HepG2 (cell line): Measurements from ENCODE around the gene RAB38. TPM values are rescaled to one million over a fixed set of nuclear protein-coding genes. Genes with fewer than 3 reads are reported as not detected.

Source experiments
- ATAC-seq: fragments of 200-7000 bp; cut with Tn5 transposase; 3 replicates; pipeline ENCODE4 v1.9.1; 2020; ENCODE audit warnings: mild to moderate bottlenecking, moderate library complexity
- BruUV-seq: library from RNA; stranded (reverse); fragments of 400-500 nt; replicated peaks from 2 replicates; lab custom pipeline; 2021; lab: Mats Ljungman, UMichigan
- CTCF ChIA-PET: fragments of 300-600 bp; formaldehyde crosslinking; extraction: SDS; loops from one replicate; lab custom pipeline; 2021; ENCODE audit warnings: low total read pairs, inconsistent platforms, low intra/inter-chr PET ratio; lab: Yijun Ruan, JAX
- POLR2A ChIA-PET: fragments of 350-600 bp; sonication (Branson Sonifier 250); formaldehyde crosslinking; loops from one replicate; lab custom pipeline; 2020; ENCODE audit warnings: antibody characterized with exemption, inconsistent platforms; lab: Yijun Ruan, JAX
- DNase-seq: peaks from one replicate; pipeline ENCODE4 v3.0.0-alpha.2; 2015; ENCODE audit warnings: low spot score
- FAIRE-seq: peaks from 3 replicates; lab custom pipeline; 2011; peaks lifted over from hg19 to GRCh38; lab: Jason Lieb, UNC
- H2AFZ ChIP-seq: one replicate; pipeline ENCODE4 v1.6.1; 2011; ENCODE audit warnings: low read length, inconsistent platforms
- H3K27ac ChIP-seq: fragments of 300-600 bp; 3 replicates; pipeline ENCODE4 v1.8.0; 2011; ENCODE audit warnings: mixed run types, mild to moderate bottlenecking, mixed read lengths, low read length, inconsistent platforms; ENCODE audit not compliant: insufficient read depth; ENCODE audit errors: extremely low read length
- H3K27me3 ChIP-seq, 2 experiments: fragments of 200-600 bp in 1 of 2; 2 replicates in 1 of 2; 3 replicates in 1 of 2; pipeline versions ENCODE4 v1.6.0 to v1.8.0; 2011; ENCODE audit warnings: low read length in 2 of 2, mild to moderate bottlenecking in 2 of 2, moderate library complexity in 2 of 2, inconsistent platforms in 1 of 2; ENCODE audit not compliant: insufficient read depth in 2 of 2, control insufficient read depth in 1 of 2
- H3K36me3 ChIP-seq, 2 experiments: fragments of 200-600 bp in 1 of 2; replicated peaks in 1 of 2; 2 replicates in 1 of 2; 3 replicates in 1 of 2; pipeline versions ENCODE4 v1.5.1 to v1.8.0; 2011; ENCODE audit warnings: low read length in 2 of 2, inconsistent platforms in 1 of 2; ENCODE audit not compliant: insufficient read depth in 2 of 2, control insufficient read depth in 1 of 2
- H3K4me1 ChIP-seq: 2 replicates; pipeline ENCODE4 v1.5.1; 2012; ENCODE audit warnings: low read length, inconsistent platforms; ENCODE audit not compliant: insufficient read depth
- H3K4me2 ChIP-seq: 2 replicates; pipeline ENCODE4 v1.6.0; 2011; ENCODE audit warnings: low read depth, low read length, inconsistent platforms
- H3K4me3 ChIP-seq, 3 experiments: fragments of 200-600 bp in 1 of 3; sonication (generic), shearing (Covaris generic) in 1 of 3; replicated peaks in 1 of 3; 2 replicates each; pipeline ENCODE4 v1.5.1; 2011 to 2016; ENCODE audit warnings: low read length in 3 of 3, inconsistent platforms in 2 of 3, low read depth in 2 of 3, mild to moderate bottlenecking in 2 of 3, control low read depth in 1 of 3, mixed read lengths in 1 of 3; ENCODE audit not compliant: insufficient read depth in 1 of 3
- H3K79me2 ChIP-seq: one replicate; pipeline ENCODE4 v1.6.1; 2011; ENCODE audit warnings: low read length, inconsistent platforms; ENCODE audit not compliant: insufficient read depth
- H3K9ac ChIP-seq: 2 replicates; pipeline ENCODE4 v1.6.0; 2011; ENCODE audit warnings: mild to moderate bottlenecking, low read depth, low read length, inconsistent platforms; ENCODE audit not compliant: insufficient read depth
- H3K9me3 ChIP-seq: 2 replicates; pipeline ENCODE4 v1.5.1; 2012; ENCODE audit warnings: mild to moderate bottlenecking, low read length
- H4K20me1 ChIP-seq: 2 replicates; pipeline ENCODE4 v1.6.0; 2011; ENCODE audit warnings: inconsistent platforms, mild to moderate bottlenecking, low read length, moderate library complexity; ENCODE audit not compliant: insufficient read depth
- HNRNPLL ChIP-seq: fragments of 200-400 bp; formaldehyde crosslinking; IDR thresholded peaks from 2 replicates; pipeline ENCODE4 v1.6.1; 2017; ENCODE audit warnings: mild to moderate bottlenecking, low read depth, low read length; ENCODE audit not compliant: poor library complexity, severe bottlenecking
- MED8 ChIP-seq: sonication (generic); formaldehyde crosslinking; IDR thresholded peaks from 2 replicates; pipeline ENCODE4 v1.8.1; 2023; ENCODE audit warnings: mild to moderate bottlenecking, missing genetic modification reagents; ENCODE audit not compliant: insufficient replicate concordance
- MEIS2 ChIP-seq: sonication (generic); formaldehyde crosslinking; IDR thresholded peaks from 2 replicates; pipeline ENCODE4 v1.9.0; 2021; ENCODE audit warnings: mild to moderate bottlenecking, missing genetic modification reagents
- RARA ChIP-seq: IDR thresholded peaks from 2 replicates; pipeline ENCODE4 v1.6.1; 2016; ENCODE audit warnings: missing genetic modification reagents, missing compliant biosample characterization
- SP2 ChIP-seq: sonication (generic); formaldehyde crosslinking; IDR thresholded peaks from 2 replicates; pipeline ENCODE4 v1.5.1; 2020; ENCODE audit warnings: mild to moderate bottlenecking, missing genetic modification reagents
- TCF7L2 ChIP-seq: IDR thresholded peaks from 2 replicates; pipeline ENCODE4 v1.6.1; 2011; ENCODE audit warnings: mild to moderate bottlenecking, low read depth, low read length, moderate library complexity
- WIZ ChIP-seq: sonication (generic); formaldehyde crosslinking; IDR thresholded peaks from 2 replicates; pipeline ENCODE4 v1.5.1; 2020; ENCODE audit warnings: mild to moderate bottlenecking, missing genetic modification reagents
- ZNF354B ChIP-seq: sonication (generic); formaldehyde crosslinking; IDR thresholded peaks from 2 replicates; pipeline ENCODE4 v1.8.0; 2022; ENCODE audit warnings: mild to moderate bottlenecking, missing genetic modification reagents
- WGBS: methylation state at CpG from one replicate; pipeline ENCODE4 v1.1.6; 2017; ENCODE audit warnings: low lambda C conversion rate; 5-methylcytosine and 5-hydroxymethylcytosine counted together
- in situ Hi-C: cut with HindIII; loops from 2 replicates; pipeline ENCODE4 v1.10.0; 2017; ENCODE audit warnings: low pct_unique_long_range_greater_than_20kb; ENCODE audit not compliant: extremely low pct_ligation_motif_present
- intact Hi-C: fragments of 100-400 bp; cut with micrococcal nuclease; formaldehyde crosslinking; loops from one replicate; pipeline ENCODE4 v1.10.0; 2022; ENCODE audit not compliant: unreplicated experiment
- polyA plus RNA-seq, 8 experiments: library from polyadenylated mRNA; depleted of rRNA in 3 of 8; stranded (reverse) in 7 of 8; unstranded in 1 of 8; fragments of >200 nt; fragmentation: Illumina TruSeq in 4 of 8; extraction: Trizol in 4 of 8; gene quantifications; 2 replicates each; pipeline versions ENCODE4 v1.2.1 to v1.2.3, GENCODE V29; 2011 to 2016; ENCODE audit warnings: low read depth in 4 of 8, missing spikeins in 1 of 8, mixed read lengths in 1 of 8; ENCODE audit not compliant: insufficient read depth in 1 of 8
- total RNA-seq, 5 experiments: library from RNA; depleted of rRNA; stranded (reverse); fragments of >200 nt; fragmentation: Illumina TruSeq; extraction: Trizol; gene quantifications; 2 replicates each; pipeline ENCODE4 v1.2.3, GENCODE V29; 2016; ENCODE audit warnings: low read depth in 1 of 5
- TF ChIP-seq, protein P1 (sequence below): sonication (generic); formaldehyde crosslinking; IDR thresholded peaks from 2 replicates; pipeline ENCODE4 v1.9.0; 2021; ENCODE audit warnings: mild to moderate bottlenecking, missing genetic modification reagents
- TF ChIP-seq, protein P2 (sequence below): IDR thresholded peaks from 2 replicates; pipeline ENCODE4 v1.6.1; 2016; ENCODE audit warnings: missing genetic modification reagents, missing compliant biosample characterization
- TF ChIP-seq, protein P3 (sequence below): IDR thresholded peaks from 2 replicates; pipeline ENCODE4 v1.6.1; 2016
- TF ChIP-seq, protein P4 (sequence below): sonication (generic); formaldehyde crosslinking; conservative IDR thresholded peaks from 2 replicates; pipeline ENCODE4 v1.4.0; 2020; ENCODE audit warnings: missing genetic modification reagents

The RAB38 gene
- total and polyA plus RNA-seq, 2 of the 13 experiments (the other 11 are each of a cell fraction or from before 2014, with no cell fraction given), result 0.13 to 0.30 TPM

DNA sequence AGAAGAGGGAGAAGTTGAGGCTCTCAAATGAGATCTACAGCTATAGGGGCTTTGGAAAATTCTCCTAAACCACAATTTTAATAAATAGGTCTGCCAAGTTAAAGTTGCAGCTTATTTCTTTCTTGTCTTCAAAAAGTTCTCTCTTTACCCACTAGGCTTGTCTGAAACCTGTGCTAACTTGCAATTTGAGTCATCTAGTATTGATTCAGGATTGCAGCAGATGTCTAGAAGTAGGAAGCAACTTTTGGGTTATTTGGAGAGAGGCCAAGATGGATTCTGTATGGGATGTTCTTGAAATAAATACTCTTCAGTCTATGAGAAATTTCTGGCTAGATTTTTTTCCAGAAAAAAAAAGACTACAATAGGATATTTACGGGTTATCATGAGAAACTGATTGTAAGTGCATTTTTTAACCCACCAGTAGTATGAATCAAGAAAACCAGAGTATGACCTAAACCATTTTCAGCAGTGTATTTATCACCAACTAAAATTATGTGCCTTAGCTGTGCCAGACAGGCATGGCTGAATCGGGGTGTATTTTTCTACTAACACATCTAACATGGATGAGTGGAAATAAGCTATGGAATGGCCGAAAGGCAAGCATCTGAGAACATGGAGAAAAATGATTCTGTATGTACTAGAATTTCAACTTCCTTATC is 4.9 kb upstream of the RAB38 start (continued):
- TF ChIP-seq, protein P1, sequence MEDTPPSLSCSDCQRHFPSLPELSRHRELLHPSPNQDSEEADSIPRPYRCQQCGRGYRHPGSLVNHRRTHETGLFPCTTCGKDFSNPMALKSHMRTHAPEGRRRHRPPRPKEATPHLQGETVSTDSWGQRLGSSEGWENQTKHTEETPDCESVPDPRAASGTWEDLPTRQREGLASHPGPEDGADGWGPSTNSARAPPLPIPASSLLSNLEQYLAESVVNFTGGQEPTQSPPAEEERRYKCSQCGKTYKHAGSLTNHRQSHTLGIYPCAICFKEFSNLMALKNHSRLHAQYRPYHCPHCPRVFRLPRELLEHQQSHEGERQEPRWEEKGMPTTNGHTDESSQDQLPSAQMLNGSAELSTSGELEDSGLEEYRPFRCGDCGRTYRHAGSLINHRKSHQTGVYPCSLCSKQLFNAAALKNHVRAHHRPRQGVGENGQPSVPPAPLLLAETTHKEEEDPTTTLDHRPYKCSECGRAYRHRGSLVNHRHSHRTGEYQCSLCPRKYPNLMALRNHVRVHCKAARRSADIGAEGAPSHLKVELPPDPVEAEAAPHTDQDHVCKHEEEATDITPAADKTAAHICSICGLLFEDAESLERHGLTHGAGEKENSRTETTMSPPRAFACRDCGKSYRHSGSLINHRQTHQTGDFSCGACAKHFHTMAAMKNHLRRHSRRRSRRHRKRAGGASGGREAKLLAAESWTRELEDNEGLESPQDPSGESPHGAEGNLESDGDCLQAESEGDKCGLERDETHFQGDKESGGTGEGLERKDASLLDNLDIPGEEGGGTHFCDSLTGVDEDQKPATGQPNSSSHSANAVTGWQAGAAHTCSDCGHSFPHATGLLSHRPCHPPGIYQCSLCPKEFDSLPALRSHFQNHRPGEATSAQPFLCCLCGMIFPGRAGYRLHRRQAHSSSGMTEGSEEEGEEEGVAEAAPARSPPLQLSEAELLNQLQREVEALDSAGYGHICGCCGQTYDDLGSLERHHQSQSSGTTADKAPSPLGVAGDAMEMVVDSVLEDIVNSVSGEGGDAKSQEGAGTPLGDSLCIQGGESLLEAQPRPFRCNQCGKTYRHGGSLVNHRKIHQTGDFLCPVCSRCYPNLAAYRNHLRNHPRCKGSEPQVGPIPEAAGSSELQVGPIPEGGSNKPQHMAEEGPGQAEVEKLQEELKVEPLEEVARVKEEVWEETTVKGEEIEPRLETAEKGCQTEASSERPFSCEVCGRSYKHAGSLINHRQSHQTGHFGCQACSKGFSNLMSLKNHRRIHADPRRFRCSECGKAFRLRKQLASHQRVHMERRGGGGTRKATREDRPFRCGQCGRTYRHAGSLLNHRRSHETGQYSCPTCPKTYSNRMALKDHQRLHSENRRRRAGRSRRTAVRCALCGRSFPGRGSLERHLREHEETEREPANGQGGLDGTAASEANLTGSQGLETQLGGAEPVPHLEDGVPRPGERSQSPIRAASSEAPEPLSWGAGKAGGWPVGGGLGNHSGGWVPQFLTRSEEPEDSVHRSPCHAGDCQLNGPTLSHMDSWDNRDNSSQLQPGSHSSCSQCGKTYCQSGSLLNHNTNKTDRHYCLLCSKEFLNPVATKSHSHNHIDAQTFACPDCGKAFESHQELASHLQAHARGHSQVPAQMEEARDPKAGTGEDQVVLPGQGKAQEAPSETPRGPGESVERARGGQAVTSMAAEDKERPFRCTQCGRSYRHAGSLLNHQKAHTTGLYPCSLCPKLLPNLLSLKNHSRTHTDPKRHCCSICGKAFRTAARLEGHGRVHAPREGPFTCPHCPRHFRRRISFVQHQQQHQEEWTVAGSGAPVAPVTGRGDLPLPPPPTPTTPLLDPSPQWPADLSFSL (CRISPR knock-in tag), result no peak
- no peak for TF ChIP-seq RARA (CRISPR knock-in tag)
- TF ChIP-seq WIZ (CRISPR knock-in tag), result no peak

DNA sequence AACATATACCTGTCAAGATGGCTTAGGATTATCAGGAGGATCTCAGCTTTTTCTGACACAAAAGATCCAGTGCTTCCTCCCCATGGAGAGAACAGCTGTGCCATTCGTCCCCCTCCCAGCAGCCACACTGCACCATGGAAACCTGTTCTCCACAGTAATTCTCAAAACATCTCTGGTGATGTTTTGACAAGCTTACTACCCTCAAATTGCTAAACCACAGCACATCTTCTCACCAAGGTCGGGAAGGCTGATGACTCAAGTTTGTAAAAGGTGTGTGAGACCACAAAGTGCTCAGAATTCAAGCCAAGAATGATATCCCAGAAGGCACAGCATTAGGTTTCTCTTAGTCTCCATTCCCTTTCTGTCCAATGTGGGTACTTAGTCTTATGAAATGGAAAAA is 3.9 kb upstream of the RAB38 start:
- no peaks in the 10 kb centered on the region for H3K79me2 ChIP-seq
- ATAC-seq (no peak), FAIRE-seq (no peak), DNase-seq (no peak)
- ChIA-PET POLR2A (no interaction called here), CTCF (no interaction called here)
- WGBS, result 0% methylated on average over 2 of the region's 2 CpGs
- in situ Hi-C loops (no loop called here), intact Hi-C loops (no loop called here)
- H3K27me3 ChIP-seq, result no peaks in the 10 kb centered on the region
- H3K4me1 ChIP-seq, result no peaks in the 10 kb centered on the region
- no peak overlapping the region for H3K4me3 ChIP-seq
- no peaks in the 10 kb centered on the region for H4K20me1 ChIP-seq
- no peaks in the 10 kb centered on the region for H3K36me3 ChIP-seq
- no TSS peak for BruUV-seq
- H2AFZ ChIP-seq, result no peak overlapping the region
- no peaks in the 10 kb centered on the region for H3K9me3 ChIP-seq
- no peak overlapping the region for H3K27ac ChIP-seq
- no peak overlapping the region for H3K9ac ChIP-seq
- no peak overlapping the region for H3K4me2 ChIP-seq
- no peak for TF ChIP-seq HNRNPLL
- TF ChIP-seq, protein P2, sequence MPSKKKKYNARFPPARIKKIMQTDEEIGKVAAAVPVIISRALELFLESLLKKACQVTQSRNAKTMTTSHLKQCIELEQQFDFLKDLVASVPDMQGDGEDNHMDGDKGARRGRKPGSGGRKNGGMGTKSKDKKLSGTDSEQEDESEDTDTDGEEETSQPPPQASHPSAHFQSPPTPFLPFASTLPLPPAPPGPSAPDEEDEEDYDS (CRISPR knock-in tag), result no peak
- TF ChIP-seq TCF7L2, result no peak
- no peak for TF ChIP-seq MEIS2 (CRISPR knock-in tag)
- TF ChIP-seq SP2 (CRISPR knock-in tag), result no peak
- TF ChIP-seq, protein P3, sequence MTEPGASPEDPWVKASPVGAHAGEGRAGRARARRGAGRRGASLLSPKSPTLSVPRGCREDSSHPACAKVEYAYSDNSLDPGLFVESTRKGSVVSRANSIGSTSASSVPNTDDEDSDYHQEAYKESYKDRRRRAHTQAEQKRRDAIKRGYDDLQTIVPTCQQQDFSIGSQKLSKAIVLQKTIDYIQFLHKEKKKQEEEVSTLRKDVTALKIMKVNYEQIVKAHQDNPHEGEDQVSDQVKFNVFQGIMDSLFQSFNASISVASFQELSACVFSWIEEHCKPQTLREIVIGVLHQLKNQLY (CRISPR knock-in tag), result no peak
- TF ChIP-seq ZNF354B (CRISPR knock-in tag), result no peak
- TF ChIP-seq, protein P4, sequence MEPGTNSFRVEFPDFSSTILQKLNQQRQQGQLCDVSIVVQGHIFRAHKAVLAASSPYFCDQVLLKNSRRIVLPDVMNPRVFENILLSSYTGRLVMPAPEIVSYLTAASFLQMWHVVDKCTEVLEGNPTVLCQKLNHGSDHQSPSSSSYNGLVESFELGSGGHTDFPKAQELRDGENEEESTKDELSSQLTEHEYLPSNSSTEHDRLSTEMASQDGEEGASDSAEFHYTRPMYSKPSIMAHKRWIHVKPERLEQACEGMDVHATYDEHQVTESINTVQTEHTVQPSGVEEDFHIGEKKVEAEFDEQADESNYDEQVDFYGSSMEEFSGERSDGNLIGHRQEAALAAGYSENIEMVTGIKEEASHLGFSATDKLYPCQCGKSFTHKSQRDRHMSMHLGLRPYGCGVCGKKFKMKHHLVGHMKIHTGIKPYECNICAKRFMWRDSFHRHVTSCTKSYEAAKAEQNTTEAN (CRISPR knock-in tag), result no peak
- no peak for TF ChIP-seq MED8
